NAMALWA (cell line): Measurements from ENCODE around the gene SPOP.

Experiments
- DNase-seq: peaks from one replicate; pipeline ENCODE4 v3.0.0-alpha.2; 2015; ENCODE audit warnings: low spot score

SPOP gene

DNA sequence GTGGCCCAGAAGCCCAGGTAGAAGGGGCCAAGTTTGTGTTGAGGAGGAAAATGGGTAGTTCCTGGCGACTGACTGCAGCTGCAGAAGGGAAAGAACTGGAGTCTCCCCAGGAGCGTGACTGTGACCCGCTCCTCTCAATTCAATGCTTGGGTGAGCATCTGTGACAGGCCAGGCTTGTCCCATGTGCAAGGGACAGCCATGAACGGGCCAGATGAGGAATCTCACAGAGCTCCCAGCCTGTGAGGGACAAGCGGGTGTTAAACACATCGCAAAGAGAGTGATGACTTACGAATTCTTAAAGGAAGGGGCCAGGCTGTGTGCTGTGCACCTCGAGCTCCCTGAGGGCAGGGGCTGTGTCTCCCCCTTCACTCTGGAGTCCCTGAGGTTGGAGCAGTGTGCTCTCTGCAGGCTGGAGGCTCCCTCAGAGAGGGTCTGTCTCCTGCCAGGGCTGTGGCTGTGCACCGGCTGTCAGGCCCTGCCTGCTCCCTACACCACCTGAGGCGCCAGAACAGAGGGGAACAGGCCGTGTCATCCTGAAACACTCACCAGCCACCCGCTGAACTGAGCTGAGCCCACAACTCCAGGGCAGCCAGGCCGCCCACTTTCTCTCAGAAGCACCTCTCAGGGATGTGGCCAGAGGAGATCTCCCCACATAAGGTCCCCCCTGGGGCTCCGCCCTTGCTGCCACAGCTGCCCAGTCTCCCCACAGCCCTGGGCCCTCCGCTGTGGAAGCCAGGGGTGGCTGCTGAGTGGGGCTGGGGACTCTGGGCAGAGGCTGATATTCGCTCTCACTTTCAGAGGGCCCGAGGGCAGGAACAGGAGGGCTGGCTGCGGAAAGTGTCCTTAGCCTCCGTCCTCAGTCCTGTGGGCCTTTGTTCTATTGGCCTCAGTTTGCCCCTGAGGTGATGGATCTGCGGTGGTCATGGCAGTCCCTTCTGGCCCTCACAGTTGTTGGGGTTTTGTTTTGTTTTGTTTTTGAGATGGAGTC is 127.9 kb downstream of the SPOP start:
- DNase-seq = no peak

DNA sequence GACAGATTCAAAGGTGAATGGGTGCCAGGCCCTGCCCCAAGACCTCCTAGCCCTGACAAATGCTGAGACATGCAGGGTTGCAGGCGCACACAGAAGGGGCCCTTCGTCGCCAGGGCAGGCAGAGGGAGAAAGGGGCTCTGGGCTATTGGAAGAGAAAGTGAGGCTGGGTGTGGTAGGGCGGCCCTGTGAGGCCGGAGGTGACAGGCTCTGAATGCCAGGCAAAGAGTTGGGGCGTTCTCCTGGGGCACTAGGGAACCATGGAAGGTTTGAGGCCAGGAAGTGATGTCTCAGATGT is 128.6 kb downstream of the SPOP start:
- no peak for DNase-seq
